H9 (cell line): ENCODE results near the gene NCCRP1. TPM values are rescaled to one million over a fixed set of nuclear protein-coding genes. Genes with fewer than 3 reads are reported as not detected.
A peak's percentile ranks its signal among the peaks of the same experiment; 100 is the strongest.

Experiments
- DNase-seq: peaks from one replicate; pipeline ENCODE4 v3.0.0-alpha.2; 2017
- H2AFZ ChIP-seq: one replicate; pipeline ENCODE4 v1.6.1; 2013; ENCODE audit warnings: mild to moderate bottlenecking, low read length, control low read depth, moderate library complexity
- H2AK5ac ChIP-seq: 2 replicates; pipeline ENCODE4 v1.6.1; 2013; ENCODE audit warnings: low read length, control low read depth, mixed read lengths; ENCODE audit not compliant: insufficient read length
- H2BK120ac ChIP-seq: one replicate; pipeline ENCODE4 v1.6.1; 2013; ENCODE audit warnings: low read depth, mild to moderate bottlenecking, low read length, control low read depth, inconsistent platforms; ENCODE audit not compliant: poor library complexity, severe bottlenecking
- H2BK12ac ChIP-seq: 2 replicates; pipeline ENCODE4 v1.6.1; 2013; ENCODE audit warnings: low read length, control low read depth, mixed read lengths, low read depth; ENCODE audit not compliant: insufficient read length
- H2BK15ac ChIP-seq: 2 replicates; pipeline ENCODE4 v1.6.1; 2013; ENCODE audit warnings: low read depth, low read length, control low read depth
- H2BK20ac ChIP-seq: one replicate; pipeline ENCODE4 v1.6.1; 2013; ENCODE audit warnings: low read depth, mild to moderate bottlenecking, low read length, control low read depth, inconsistent platforms; ENCODE audit not compliant: poor library complexity, severe bottlenecking
- H2BK5ac ChIP-seq: 2 replicates; pipeline ENCODE4 v1.6.1; 2013; ENCODE audit warnings: low read length, control low read depth, mixed read lengths; ENCODE audit not compliant: insufficient read length
- H3K14ac ChIP-seq: 2 replicates; pipeline ENCODE4 v1.6.1; 2013; ENCODE audit warnings: low read length, control low read depth; ENCODE audit not compliant: insufficient read depth
- H3K18ac ChIP-seq: 2 replicates; pipeline ENCODE4 v1.6.1; 2013; ENCODE audit warnings: low read depth, mild to moderate bottlenecking, mixed read lengths, low read length, control low read depth; ENCODE audit not compliant: insufficient read length
- H3K23ac ChIP-seq: 2 replicates; pipeline ENCODE4 v1.6.1; 2013; ENCODE audit warnings: low read length, control low read depth, mixed read lengths, low read depth; ENCODE audit not compliant: insufficient read length
- H3K23me2 ChIP-seq: 2 replicates; pipeline ENCODE4 v1.6.1; 2013; ENCODE audit warnings: low read depth, mild to moderate bottlenecking, mixed read lengths, low read length, control low read depth; ENCODE audit not compliant: insufficient read length, poor library complexity, severe bottlenecking
- H3K27ac ChIP-seq: 2 replicates; pipeline ENCODE4 v1.5.1; 2013; ENCODE audit warnings: low read length, control low read depth, mixed read lengths, low read depth; ENCODE audit not compliant: insufficient read length
- H3K27me3 ChIP-seq: 2 replicates; pipeline ENCODE4 v1.6.1; 2013; ENCODE audit warnings: low read length, control low read depth, inconsistent platforms; ENCODE audit not compliant: insufficient read depth
- H3K4ac ChIP-seq: 2 replicates; pipeline ENCODE4 v1.6.1; 2013; ENCODE audit warnings: low read depth, mild to moderate bottlenecking, control low read depth, inconsistent platforms, low read length, moderate library complexity
- H3K4me1 ChIP-seq: 2 replicates; pipeline ENCODE4 v1.6.1; 2013; ENCODE audit warnings: low read length, control low read depth, inconsistent platforms; ENCODE audit not compliant: insufficient read depth
- H3K4me2 ChIP-seq: 2 replicates; pipeline ENCODE4 v1.6.1; 2013; ENCODE audit warnings: low read length, control low read depth, mixed read lengths; ENCODE audit not compliant: insufficient read length, insufficient read depth
- H3K56ac ChIP-seq: 2 replicates; pipeline ENCODE4 v1.6.1; 2013; ENCODE audit warnings: low read depth, mild to moderate bottlenecking, mixed read lengths, low read length, control low read depth; ENCODE audit not compliant: insufficient read length
- H3K79me1 ChIP-seq: 2 replicates; pipeline ENCODE4 v1.6.1; 2013; ENCODE audit warnings: low read depth, mild to moderate bottlenecking, moderate library complexity, low read length, control low read depth, inconsistent platforms; ENCODE audit not compliant: insufficient read depth, poor library complexity, severe bottlenecking
- H3K79me2 ChIP-seq: 2 replicates; pipeline ENCODE4 v1.6.1; 2013; ENCODE audit warnings: low read length, control low read depth, inconsistent platforms; ENCODE audit not compliant: insufficient read depth
- H3K9ac ChIP-seq: 2 replicates; pipeline ENCODE4 v1.6.1; 2013; ENCODE audit warnings: low read length, control low read depth, mixed read lengths; ENCODE audit not compliant: insufficient read length; ENCODE audit errors: extremely low read depth
- H3K9me3 ChIP-seq: one replicate; pipeline ENCODE4 v1.6.1; 2013; ENCODE audit warnings: low read depth, low read length, inconsistent platforms; ENCODE audit not compliant: control insufficient read depth
- H3T11ph ChIP-seq: one replicate; pipeline ENCODE4 v1.6.1; 2013; ENCODE audit warnings: mild to moderate bottlenecking, low read length, control low read depth, inconsistent platforms
- H4K20me1 ChIP-seq: one replicate; pipeline ENCODE4 v1.6.1; 2013; ENCODE audit not compliant: control insufficient read depth, insufficient read length, insufficient read depth
- H4K5ac ChIP-seq: 2 replicates; pipeline ENCODE4 v1.6.1; 2013; ENCODE audit warnings: low read depth, mild to moderate bottlenecking, mixed read lengths, low read length, control low read depth; ENCODE audit not compliant: insufficient read length
- H4K8ac ChIP-seq: replicated peaks from 2 replicates; pipeline ENCODE4 v1.6.1; 2013; ENCODE audit warnings: low read length, control low read depth, mixed read lengths, low read depth; ENCODE audit not compliant: insufficient read length
- H4K91ac ChIP-seq: 2 replicates; pipeline ENCODE4 v1.6.1; 2013; ENCODE audit warnings: low read depth, mild to moderate bottlenecking, moderate library complexity, mixed read lengths, low read length, control low read depth; ENCODE audit not compliant: insufficient read length
- H3K27ac Mint-ChIP-seq, 3 experiments: 2 replicates in 2 of 3; 3 replicates in 1 of 3; pipeline ENCODE4 v1.8.0; 2020 to 2021; ENCODE audit warnings: mixed read lengths in 3 of 3, mild to moderate bottlenecking in 1 of 3, moderate library complexity in 1 of 3
- H3K27me3 Mint-ChIP-seq: 2 replicates; pipeline ENCODE4 v1.8.0; 2021; ENCODE audit warnings: low read depth, mild to moderate bottlenecking, moderate library complexity, mixed read lengths
- H3K36me3 Mint-ChIP-seq, 3 experiments: 2 replicates in 2 of 3; 3 replicates in 1 of 3; pipeline ENCODE4 v1.8.0; 2020 to 2021; ENCODE audit warnings: low read depth in 3 of 3, mixed read lengths in 3 of 3; ENCODE audit not compliant: insufficient read depth in 1 of 3
- H3K4me1 Mint-ChIP-seq, 2 experiments: 2 replicates each; pipeline ENCODE4 v1.8.0; 2020; ENCODE audit warnings: mixed read lengths in 2 of 2
- H3K4me3 Mint-ChIP-seq, 2 experiments: 2 replicates in 1 of 2; 3 replicates in 1 of 2; pipeline ENCODE4 v1.8.0; 2020 to 2021; ENCODE audit warnings: mild to moderate bottlenecking in 2 of 2, mixed read lengths in 2 of 2, moderate library complexity in 1 of 2
- H3K9me3 Mint-ChIP-seq, 2 experiments: 2 replicates in 1 of 2; 3 replicates in 1 of 2; pipeline ENCODE4 v1.8.0; 2020; ENCODE audit warnings: mild to moderate bottlenecking in 2 of 2, mixed read lengths in 2 of 2, moderate library complexity in 1 of 2
- CTCF ChIP-seq: fragments of 200-600 bp; sonication (generic); conservative IDR thresholded peaks from 3 replicates; pipeline ENCODE4 v1.8.0; 2021; ENCODE audit warnings: antibody characterized with exemption, mild to moderate bottlenecking
- WGBS: extraction: QIAGEN DNeasy Blood & Tissue Kit; methylation state at CpG from one replicate; pipeline ENCODE4 v1.1.7; 2013; ENCODE audit warnings: missing lambda C conversion rate, low lambda C conversion rate, mixed read lengths; ENCODE audit not compliant: insufficient read length; ENCODE audit errors: extremely low coverage; 5-methylcytosine and 5-hydroxymethylcytosine counted together
- total RNA-seq: library from RNA; stranded (reverse); gene quantifications from 2 replicates; pipeline ENCODE4 v1.2.1, GENCODE V29; 2021

NCCRP1 gene
- total RNA-seq, 1 experiment from 2014 or later, result 1.9 TPM

DNA sequence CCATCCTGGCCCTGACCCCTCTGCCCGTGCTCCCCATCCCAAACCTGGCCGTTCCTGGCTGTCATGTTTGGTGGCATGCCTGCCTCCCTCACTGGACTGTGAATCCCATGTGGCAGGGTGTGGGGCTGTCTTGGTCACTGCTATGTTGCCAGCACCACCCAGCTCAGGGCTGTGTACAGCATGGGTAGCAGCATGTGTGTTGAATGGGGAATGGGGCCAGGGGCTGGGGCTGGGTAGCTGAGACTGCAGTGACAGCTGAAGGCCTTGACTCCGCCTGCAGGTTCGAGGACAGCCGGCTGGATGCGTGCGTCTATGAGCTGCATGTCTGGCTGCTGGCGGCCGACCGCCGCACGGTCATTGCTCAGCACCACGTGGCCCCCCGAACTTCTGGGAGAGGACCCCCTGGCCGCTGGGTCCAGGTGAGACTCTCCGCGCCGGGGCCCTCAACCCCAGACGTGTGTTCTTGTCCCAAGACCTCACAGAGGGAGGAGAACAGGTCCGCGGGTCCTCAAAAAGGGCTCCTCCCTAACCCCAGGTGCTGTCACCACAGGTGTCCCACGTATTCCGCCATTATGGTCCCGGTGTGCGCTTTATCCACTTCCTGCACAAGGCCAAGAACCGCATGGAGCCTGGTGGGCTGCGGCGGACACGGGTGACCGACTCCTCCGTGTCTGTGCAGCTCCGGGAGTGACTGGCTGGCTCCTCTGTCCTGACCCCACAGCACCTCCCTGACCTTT lies 3.5 kb downstream of the NCCRP1 start:
- H3K79me1 ChIP-seq, result no peaks in the 10 kb centered on the region
- no peak overlapping the region for H2AFZ ChIP-seq
- no peaks in the 10 kb centered on the region for H3K79me2 ChIP-seq
- H2AK5ac ChIP-seq, result no peak overlapping the region
- H3K4me1 Mint-ChIP-seq, result peaks cover 8 to 33% of the 10 kb centered on the region in 2 experiments
- no peak overlapping the region for H3K56ac ChIP-seq
- H2BK20ac ChIP-seq, result no peak overlapping the region
- H4K20me1 ChIP-seq, result no peaks in the 10 kb centered on the region
- H4K8ac ChIP-seq, result no peak overlapping the region
- no CpG with 5 or more reads among the region's 32 CpGs for WGBS
- H3K23ac ChIP-seq, result no peak overlapping the region
- no peak overlapping the region for H3K27ac ChIP-seq
- no peak overlapping the region for H2BK120ac ChIP-seq
- H3K9ac ChIP-seq, result no peak overlapping the region
- no peak overlapping the region for H4K91ac ChIP-seq
- no peak overlapping the region for H3K18ac ChIP-seq
- TF ChIP-seq CTCF, result no peak
- H3T11ph ChIP-seq, result no peak overlapping the region
- H4K5ac ChIP-seq, result no peak overlapping the region
- H3K4ac ChIP-seq, result no peak overlapping the region
- H3K14ac ChIP-seq, result no peak overlapping the region; the same call in 1 of the 2 replicates
- no peaks in the 10 kb centered on the region for H3K9me3 ChIP-seq
- DNase-seq, result no peak
- H2BK5ac ChIP-seq, result no peak overlapping the region
- H3K23me2 ChIP-seq, result peaks cover 7% of the 10 kb centered on the region
- H3K9me3 Mint-ChIP-seq, result no peaks in the 10 kb centered on the region; a peak in 1 of 5 replicates
- H3K27ac Mint-ChIP-seq, result peak overlapping the region in 1 of 3 experiments; percentile 86; a peak in 2 of 7 replicates
- H3K4me3 Mint-ChIP-seq, result no peak overlapping the region
- peaks cover 7% of the 10 kb centered on the region; the same call in 1 of the 2 replicates for H3K27me3 ChIP-seq
- no peak overlapping the region for H2BK12ac ChIP-seq
- no peaks in the 10 kb centered on the region for H3K36me3 Mint-ChIP-seq
- no peak overlapping the region for H2BK15ac ChIP-seq
- H3K4me1 ChIP-seq, result no peaks in the 10 kb centered on the region
- no peak overlapping the region for H3K4me2 ChIP-seq
- peaks cover 69% of the 10 kb centered on the region for H3K27me3 Mint-ChIP-seq
